HG03432 (cell line): ENCODE data around the gene PDLIM3.
"Not testable (repeated sequence)": the region's sequence is repeated elsewhere in the genome, so short reads cannot be mapped to it uniquely, and the experiment has no call there.

Source experiments
- ATAC-seq: cut with Tn5 transposase; IDR thresholded peaks from one replicate; pipeline ENCODE4 v1.9.1; 2021; ENCODE audit warnings: mild to moderate bottlenecking, moderate library complexity; ENCODE audit not compliant: unreplicated experiment

Gene PDLIM3

GRCh38 chr4:185554365-185555126 is 19.2 kb upstream of the PDLIM3 start:
- ATAC-seq, result no peak

DNA sequence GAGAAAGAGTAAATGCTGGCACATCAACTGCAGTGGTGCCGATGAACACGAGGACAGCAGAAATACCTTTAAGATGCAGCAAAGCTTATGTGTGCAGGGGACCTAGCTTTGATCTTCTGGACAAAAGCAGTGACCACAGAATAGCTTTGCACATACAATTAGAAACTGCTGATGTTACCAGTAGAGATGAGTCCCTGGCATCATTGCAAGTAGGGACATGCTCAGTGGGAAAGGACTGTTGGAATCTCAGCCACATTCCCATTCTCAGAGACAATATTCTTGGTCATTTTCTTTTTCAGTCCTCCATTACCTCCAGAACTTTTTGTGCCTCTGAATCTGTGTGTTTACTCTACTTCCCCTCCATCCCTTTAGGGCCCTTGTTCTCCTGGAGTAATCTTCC is 16.9 kb upstream of the PDLIM3 start:
- ATAC-seq, result no peak

DNA sequence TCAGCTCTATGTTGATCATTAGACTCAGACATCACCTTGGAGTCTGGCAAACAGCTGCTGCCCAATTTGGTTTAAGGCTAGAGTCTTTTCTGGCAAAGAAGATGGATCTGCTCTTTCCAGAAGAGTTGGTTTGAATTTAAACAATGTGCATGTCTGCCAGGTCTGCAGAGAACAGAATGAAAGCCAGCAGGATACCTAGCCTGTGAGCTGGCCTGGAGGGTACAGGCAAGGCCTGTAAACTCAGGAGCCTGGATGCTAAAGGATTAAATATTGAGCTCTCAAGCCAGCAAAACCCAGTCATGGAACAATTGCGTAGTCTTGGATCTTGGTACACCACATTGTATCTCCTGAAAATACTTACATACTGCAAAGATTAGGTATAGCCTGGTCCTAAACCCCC is 15.6 kb upstream of the PDLIM3 start:
- ATAC-seq, result no peak

- no peak for ATAC-seq
These were observed 13.9 kb upstream of the PDLIM3 start for GRCh38 chr4:185549095-185549639.

DNA sequence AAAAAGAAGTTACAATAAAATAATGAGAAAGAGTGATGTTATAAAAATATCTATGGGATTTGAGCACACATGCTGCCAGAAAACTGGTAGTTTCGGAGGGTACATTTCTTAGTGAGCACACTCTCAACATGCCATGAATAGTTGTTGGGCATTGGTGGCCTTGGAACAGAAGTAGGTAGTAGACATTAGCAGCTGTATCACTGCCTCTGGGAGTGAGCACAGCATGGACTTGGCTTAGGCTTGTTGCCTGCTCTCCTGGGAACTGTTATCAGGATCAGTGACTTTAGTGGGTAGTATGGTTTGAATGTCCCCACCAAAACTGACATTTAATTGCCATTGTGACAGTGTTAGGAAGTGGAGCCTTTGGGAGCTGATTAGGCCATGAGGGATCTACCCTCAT is 13.3 kb upstream of the PDLIM3 start:
- ATAC-seq, result no peak

GRCh38 chr4:185546335-185546734 is 11.0 kb upstream of the PDLIM3 start:
- no peak for ATAC-seq

DNA sequence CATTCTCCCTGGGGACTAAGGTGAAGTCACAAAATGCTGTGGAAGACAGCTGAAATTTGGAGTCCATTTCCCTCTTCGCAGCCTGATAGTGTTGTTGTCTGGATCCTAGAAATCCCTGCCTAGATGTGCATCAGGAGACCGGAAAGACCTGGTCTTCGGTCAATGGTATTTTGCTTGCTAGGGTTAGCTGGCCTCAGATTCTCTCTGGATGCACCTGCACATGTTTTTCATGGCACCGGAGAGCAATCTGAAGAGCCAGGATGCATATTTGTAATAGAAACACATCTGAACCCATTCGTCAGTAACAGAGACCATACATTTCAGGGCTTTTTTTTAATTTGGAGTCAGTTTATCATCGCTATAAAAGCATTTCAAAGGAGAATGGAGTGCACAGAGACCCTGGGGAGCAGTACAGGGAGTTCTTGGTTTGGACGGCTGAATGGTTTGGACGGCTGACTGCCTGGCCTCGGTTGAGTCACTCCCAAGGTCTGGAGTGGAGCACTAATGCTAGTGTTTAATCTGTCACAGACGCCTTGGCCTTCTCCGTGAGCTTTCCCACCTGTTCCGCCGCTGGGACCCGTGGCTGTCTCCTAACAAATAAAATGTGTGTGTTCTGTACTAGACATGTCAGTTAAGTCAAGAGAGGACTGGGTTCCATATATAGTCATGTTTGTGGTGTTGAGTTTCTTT is 7.5 kb upstream of the PDLIM3 start:
- ATAC-seq, result no peak

DNA sequence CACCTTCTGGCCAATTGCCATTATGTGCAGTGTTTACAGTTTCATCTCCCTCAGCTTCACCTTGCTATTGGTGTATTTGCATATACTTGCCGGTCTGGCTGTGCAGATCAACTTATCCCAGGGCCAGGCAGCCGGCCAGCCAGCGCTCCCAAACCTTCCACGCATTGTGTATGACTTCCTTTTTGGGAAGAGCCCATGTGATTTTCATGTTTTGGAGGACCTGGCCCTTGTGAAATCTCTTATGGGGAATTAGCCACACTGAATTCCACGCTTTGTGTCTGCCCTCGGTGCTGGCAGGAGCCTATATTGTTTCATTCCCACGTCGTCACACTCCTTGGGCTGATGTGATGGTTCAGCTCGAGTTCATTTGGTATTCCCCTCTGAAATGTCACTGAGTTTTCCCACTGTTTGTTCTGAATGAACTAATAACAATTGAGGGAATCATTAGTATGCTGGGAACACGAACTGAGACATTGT is 6.0 kb upstream of the PDLIM3 start:
- no peak for ATAC-seq

DNA sequence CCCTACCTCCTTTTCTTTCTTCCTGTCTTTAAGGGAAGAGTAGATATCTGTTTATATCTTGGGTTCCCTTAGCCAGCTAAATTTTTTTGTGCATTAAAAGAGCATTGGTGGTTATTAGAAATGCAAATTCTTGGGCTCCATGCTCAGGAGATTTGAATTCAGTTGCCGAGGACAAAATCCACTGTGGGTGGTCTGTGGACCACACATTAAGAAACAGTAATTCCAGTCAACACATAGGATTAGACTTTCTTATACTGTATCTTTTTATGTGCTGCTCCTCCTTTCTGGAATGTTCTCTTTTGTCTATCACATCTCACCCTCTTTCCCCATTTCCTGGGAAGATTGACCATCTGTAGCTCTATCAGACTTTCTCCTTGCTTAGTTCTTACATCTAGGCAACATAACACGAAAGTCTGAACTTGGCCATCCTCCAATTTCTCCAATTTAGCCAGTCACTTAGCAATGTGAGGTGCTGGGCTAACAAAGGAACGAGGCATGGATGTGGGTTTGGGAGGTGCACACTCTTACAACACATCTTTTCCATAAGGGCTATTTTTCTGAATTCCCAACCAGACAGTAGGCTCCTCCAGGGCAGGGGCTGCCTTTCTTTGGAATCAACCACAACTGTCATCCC is 5.3 kb upstream of the PDLIM3 start:
- no peak for ATAC-seq

DNA sequence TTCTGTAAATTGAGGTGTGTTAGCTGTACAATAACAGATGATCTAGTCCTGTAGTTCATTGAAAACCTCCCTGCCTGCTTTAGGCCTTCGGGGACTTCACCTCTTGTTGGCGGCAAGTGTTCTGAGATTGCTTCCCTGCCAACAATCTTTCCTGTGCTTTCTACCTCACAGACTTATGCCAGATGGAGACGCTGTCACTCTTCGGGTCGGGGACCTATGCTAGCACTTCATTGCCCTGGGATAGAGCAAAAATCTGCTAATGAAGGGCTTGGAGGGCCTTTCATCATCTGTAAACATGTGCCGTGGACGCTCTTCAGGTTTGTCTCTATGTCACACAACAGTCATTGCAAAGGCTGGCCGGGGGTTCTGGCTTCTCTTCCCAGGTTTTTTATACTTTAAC is 4.7 kb upstream of the PDLIM3 start:
- no peak for ATAC-seq

DNA sequence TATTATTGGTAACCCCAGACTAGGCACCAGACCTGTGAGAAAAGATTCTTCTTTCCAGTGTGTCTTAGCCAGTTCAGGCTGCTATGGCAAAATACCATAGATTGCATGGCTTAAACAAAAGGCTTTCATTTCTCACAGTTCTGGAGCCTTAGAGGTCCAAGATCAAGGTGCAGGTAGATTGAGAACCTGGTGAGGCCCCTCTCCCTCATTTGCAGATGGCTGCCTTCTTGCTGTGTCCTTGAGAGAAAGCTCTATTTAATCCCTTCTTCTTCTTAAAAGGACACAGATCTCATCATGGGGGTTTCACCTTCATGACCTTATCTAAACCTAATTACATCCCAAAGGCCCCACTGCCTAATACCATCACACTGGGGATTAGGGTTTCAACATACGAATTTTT is 3.5 kb upstream of the PDLIM3 start:
- ATAC-seq, result no peak

DNA sequence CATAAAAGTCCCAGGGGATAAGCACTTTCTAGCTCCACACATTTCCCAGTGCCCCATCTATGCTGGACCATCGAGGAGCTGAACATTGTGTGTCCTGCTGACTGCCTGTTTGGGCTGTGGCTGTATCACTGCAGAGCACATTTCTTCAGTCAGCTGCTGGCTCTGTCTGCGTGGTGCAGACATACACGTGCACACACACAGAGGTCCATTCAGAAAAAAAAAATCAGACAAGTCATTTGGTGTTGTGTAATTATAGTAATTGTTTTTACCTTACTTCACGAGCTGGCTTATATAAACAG is 1.1 kb upstream of the PDLIM3 start:
- no peak for ATAC-seq

DNA sequence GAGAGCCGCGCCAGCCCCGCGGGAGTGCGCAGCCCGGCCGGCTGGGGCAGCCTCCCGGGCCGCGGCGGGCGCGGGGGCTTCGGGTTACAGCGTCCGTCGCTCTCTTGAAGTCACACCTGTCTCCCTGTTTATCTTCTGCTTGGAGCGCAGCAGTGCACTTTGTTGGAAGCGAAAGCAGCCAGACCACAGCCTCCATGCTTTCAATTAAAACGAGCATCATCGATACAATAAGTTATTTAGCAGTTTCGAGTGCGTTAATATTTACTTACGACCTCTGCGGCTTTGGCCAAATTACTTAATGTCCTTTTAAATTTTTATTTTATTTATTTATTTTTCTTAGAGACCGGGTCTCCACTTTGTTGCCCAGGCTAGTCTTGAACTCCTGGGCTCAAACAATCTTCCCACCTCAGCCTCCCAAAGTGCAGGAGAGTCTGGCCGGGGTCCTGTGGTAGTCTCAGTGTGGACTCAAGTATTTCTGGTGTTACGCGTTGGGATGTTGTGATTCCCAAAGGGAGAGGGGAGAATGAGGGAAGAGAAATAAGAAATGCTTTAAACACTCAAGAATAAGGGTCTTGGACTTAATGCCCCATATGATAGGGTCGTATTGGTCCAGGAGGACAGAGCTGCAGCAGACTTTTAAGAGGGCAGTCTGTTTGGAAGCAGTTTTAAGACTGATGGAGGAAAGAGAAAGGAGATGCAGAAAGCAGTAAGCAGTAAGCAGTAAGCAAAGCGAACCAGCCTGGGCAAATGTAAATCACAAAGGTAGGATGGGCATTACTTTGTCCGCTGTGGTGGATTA is 504 bp upstream of the PDLIM3 start:
- ATAC-seq, result no peak

DNA sequence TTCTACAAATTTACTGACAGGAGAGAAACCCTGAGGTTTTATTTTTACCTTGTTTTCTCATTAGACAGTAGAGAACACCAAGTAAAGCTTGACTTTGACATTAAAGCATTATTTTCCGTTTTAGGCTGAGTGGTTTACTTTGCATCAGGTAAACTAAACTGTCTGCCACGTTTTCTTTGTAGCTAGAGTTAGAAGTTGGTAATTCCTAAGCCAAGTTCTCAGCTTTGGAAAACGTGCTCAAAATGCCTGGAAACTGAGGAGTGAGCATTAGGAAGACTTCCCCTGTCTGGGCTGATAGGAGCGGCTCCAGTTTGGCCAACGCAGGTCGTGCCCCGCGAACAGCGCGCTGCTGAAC is 819 bp downstream of the PDLIM3 start:
- no peak for ATAC-seq

DNA sequence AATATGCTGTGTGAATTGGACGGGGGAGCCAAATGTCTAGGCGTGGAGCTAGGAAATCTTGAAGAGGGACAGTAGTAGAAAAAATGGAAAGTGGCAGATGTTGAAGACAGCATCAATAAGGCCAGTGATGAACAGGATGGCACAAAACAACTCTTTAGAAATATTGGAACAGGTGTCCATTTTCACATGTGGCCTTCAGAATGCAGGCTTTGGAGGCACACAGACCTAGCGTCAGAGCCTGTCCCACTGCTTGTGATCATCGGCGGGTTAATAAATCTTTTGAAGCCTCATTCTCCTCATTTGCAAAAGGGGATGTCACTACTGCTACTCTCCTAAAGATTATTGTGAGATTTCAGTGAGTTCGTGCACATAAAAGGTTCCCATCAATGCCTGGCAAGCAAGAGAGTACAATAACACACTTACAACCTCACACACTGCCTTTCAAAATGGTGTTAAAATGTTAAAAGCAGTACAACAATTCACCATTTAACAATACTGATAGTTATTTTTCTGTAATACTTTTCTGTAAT is 2.4 kb downstream of the PDLIM3 start:
- no peak for ATAC-seq

- ATAC-seq, result no peak
These were observed 3.0 kb downstream of the PDLIM3 start for GRCh38 chr4:185532293-185532692.

- not testable (repeated sequence) for ATAC-seq
These were observed 3.7 kb downstream of the PDLIM3 start for GRCh38 chr4:185531654-185532053.

GRCh38 chr4:185529413-185529812 is 5.9 kb downstream of the PDLIM3 start:
- ATAC-seq, result no peak

DNA sequence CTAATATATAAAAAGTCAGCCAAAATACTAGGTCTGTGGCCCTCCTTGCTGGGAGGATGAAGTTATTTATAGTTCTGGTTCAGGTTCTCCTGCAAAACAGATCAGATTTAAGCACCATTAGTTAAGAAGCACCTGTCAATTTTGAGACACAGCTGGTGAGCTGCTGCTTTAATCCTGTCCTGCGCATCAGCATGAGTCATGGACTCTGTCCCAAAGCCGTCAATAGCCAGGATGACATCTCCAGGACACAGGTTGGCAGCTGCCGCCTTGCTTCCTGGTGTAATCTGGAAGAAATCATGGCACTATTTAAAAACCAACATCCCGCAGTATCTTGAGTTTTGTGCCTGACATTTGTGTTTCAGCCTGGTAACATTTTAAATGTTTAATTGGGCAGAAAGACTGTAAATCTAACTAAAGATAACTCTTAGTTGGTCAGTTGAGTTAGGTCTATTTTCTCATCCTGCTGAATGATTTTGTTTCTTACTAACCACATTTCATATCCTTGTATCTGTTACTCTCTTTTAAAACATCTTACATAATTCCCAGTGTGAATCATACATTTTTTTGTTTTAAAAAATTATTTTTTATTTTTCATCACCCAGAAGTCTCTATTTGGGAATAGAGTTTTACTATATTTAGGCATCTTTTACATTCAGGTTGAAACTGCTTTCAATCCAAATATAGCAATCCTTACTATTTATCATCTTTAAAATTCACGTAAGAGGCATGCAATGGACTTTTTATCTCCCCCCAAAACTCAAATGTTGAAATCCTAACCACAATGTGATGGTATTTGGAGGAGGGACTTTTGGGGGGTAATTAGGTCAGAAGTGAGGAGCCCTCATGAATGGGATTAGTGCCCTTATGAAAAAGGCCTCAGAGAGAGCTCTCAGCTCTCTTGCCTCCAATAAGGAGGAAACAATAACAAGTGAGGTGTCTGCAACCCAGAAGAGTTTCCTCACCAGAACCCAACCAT is 10.1 kb downstream of the PDLIM3 start:
- no peak for ATAC-seq

DNA sequence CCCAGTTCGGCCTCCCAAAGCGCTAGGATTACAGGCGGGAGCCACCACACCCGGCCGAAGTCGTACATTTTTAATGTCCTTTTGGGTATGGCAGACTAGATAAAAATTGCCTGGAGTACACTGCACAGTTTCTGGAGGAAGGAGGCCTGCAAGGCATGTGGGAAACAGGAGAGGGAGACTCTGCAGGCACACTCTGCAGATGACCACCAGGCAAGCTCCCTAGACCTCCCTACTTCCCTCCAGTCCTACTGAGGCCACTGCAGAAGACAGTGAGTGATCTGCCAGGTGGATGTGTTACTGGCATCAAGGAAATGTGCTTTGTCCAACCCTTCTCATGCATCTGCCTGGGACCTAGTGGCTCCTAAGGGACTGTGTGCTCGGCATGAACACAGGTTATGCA is 11.4 kb downstream of the PDLIM3 start:
- no peak for ATAC-seq
